Measurements from ENCODE around the gene SLC7A14.

- TF ChIP-seq, protein P1, sequence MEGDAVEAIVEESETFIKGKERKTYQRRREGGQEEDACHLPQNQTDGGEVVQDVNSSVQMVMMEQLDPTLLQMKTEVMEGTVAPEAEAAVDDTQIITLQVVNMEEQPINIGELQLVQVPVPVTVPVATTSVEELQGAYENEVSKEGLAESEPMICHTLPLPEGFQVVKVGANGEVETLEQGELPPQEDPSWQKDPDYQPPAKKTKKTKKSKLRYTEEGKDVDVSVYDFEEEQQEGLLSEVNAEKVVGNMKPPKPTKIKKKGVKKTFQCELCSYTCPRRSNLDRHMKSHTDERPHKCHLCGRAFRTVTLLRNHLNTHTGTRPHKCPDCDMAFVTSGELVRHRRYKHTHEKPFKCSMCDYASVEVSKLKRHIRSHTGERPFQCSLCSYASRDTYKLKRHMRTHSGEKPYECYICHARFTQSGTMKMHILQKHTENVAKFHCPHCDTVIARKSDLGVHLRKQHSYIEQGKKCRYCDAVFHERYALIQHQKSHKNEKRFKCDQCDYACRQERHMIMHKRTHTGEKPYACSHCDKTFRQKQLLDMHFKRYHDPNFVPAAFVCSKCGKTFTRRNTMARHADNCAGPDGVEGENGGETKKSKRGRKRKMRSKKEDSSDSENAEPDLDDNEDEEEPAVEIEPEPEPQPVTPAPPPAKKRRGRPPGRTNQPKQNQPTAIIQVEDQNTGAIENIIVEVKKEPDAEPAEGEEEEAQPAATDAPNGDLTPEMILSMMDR (conservative IDR thresholded peaks at IDR 0.05): no peak
- no peak for TF ChIP-seq ZFX (IDR thresholded peaks at IDR 0.05)
These were observed 46.0 kb downstream of the SLC7A14 start for GRCh38 chr3:170539897-170540296.

Measured in C4-2B (cell line).